OCI-LY7 (cell line): ENCODE data around the gene PAPSS1.

Source experiments
- EZH2phosphoT487 ChIP-seq: fragments of 200-600 bp; sonication (generic); IDR thresholded peaks from 2 replicates; pipeline ENCODE4 v1.6.1; 2018; ENCODE audit warnings: low read depth, borderline replicate concordance, mild to moderate bottlenecking, mixed run types, antibody characterized with exemption, low read length, moderate library complexity, mixed read lengths
- TF ChIP-seq, protein P1 (sequence below): fragments of 200-600 bp; sonication (generic); conservative IDR thresholded peaks from 2 replicates; pipeline ENCODE4 v1.5.1; 2014; ENCODE audit warnings: mild to moderate bottlenecking, antibody characterized with exemption, low read length, moderate library complexity, mixed read lengths

DNA sequence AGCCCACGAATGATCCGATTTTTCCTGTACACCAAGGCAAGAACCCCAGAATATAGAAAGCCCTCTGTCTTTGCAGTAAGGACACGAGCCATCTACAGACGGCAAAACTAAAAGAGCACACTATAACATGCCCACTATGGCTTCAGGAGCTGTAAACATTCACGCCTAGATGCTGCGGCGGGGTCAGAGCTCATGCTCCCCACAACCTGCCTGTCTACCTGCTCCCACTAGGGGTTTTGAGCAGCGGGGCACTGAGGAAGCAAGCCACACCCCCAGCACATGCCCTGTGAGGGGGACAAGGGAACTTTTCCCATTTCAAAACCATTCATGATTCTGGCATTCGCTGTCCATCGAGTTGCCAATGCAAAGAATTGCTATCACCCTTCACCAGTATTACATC is 144.8 kb downstream of the PAPSS1 start:
- TF ChIP-seq, protein P1, sequence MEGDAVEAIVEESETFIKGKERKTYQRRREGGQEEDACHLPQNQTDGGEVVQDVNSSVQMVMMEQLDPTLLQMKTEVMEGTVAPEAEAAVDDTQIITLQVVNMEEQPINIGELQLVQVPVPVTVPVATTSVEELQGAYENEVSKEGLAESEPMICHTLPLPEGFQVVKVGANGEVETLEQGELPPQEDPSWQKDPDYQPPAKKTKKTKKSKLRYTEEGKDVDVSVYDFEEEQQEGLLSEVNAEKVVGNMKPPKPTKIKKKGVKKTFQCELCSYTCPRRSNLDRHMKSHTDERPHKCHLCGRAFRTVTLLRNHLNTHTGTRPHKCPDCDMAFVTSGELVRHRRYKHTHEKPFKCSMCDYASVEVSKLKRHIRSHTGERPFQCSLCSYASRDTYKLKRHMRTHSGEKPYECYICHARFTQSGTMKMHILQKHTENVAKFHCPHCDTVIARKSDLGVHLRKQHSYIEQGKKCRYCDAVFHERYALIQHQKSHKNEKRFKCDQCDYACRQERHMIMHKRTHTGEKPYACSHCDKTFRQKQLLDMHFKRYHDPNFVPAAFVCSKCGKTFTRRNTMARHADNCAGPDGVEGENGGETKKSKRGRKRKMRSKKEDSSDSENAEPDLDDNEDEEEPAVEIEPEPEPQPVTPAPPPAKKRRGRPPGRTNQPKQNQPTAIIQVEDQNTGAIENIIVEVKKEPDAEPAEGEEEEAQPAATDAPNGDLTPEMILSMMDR, result no peak
- no peak for TF ChIP-seq EZH2phosphoT487
